Gastrocnemius medialis (tissue), 4 donors: ENCODE measurements around the gene GSG1L.

ENCODE experiments used
- POLR2A ChIP-seq, 2 donors: fragments of 450-650 bp; IDR thresholded peaks; one replicate each; pipeline ENCODE4 v1.6.1; 2017; ENCODE audit warnings: antibody characterized with exemption in 2 of 2, mild to moderate bottlenecking in 2 of 2, moderate library complexity in 2 of 2
- TF ChIP-seq, protein P1 (sequence below), 5 experiments: fragments of 450-650 bp in 3 of 5; fragments of 200-600 bp in 2 of 5; sonication (generic) in 2 of 5; IDR thresholded peaks in 4 of 5; conservative IDR thresholded peaks in 1 of 5; 1 replicate in 4 of 5; 2 replicates in 1 of 5; pipeline ENCODE4 v1.5.1; 2016 to 2019; ENCODE audit warnings: antibody characterized with exemption in 5 of 5, mild to moderate bottlenecking in 3 of 5, moderate library complexity in 3 of 5

DNA sequence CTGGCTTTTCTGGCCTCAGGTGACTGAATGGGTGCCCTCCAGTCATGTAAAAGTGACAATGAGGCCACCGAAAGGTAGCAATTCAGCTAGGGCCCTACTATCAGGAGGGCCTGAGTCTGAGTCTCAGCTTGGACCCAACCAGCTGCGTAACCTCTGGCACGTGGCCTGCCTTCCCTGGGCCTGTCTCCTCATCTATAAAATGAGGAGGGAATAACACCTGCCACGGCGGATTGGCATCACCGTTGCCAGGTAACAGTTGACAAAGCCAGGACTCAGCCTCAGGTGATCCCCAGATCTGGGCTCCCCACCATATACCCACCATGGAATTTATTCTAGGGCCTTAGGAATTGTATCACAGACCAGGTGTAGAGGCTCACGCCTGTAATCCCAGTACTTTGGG is 296.4 kb downstream of the GSG1L start:
- TF ChIP-seq, protein P1, sequence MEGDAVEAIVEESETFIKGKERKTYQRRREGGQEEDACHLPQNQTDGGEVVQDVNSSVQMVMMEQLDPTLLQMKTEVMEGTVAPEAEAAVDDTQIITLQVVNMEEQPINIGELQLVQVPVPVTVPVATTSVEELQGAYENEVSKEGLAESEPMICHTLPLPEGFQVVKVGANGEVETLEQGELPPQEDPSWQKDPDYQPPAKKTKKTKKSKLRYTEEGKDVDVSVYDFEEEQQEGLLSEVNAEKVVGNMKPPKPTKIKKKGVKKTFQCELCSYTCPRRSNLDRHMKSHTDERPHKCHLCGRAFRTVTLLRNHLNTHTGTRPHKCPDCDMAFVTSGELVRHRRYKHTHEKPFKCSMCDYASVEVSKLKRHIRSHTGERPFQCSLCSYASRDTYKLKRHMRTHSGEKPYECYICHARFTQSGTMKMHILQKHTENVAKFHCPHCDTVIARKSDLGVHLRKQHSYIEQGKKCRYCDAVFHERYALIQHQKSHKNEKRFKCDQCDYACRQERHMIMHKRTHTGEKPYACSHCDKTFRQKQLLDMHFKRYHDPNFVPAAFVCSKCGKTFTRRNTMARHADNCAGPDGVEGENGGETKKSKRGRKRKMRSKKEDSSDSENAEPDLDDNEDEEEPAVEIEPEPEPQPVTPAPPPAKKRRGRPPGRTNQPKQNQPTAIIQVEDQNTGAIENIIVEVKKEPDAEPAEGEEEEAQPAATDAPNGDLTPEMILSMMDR (IDR thresholded peaks at IDR 0.05 in 4 of 5, conservative IDR thresholded peaks at IDR 0.05 in 1 of 5): no peak
- no peak for TF ChIP-seq POLR2A (IDR thresholded peaks at IDR 0.05)
